Measurements from ENCODE around the gene CHM.

DNA sequence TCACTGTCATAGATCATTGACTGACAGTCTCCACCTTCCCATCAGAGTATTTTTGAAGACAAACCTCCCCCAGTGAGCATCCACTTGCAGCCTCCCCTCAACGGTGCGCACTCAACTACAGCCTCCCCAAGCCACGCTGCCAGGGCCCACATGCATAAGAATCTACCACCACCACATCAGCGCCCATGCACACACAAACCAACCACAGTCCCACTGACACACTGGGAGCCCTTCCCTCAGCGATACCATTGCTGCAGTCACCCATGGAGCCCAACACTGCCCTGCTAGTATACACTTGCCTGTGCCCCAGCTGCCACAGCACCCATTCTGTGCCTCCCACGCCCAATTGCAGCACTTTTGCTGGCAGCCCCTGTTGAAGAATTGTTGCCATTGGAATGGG lies 132.9 kb downstream of the CHM start:
- TF ChIP-seq, protein P1, sequence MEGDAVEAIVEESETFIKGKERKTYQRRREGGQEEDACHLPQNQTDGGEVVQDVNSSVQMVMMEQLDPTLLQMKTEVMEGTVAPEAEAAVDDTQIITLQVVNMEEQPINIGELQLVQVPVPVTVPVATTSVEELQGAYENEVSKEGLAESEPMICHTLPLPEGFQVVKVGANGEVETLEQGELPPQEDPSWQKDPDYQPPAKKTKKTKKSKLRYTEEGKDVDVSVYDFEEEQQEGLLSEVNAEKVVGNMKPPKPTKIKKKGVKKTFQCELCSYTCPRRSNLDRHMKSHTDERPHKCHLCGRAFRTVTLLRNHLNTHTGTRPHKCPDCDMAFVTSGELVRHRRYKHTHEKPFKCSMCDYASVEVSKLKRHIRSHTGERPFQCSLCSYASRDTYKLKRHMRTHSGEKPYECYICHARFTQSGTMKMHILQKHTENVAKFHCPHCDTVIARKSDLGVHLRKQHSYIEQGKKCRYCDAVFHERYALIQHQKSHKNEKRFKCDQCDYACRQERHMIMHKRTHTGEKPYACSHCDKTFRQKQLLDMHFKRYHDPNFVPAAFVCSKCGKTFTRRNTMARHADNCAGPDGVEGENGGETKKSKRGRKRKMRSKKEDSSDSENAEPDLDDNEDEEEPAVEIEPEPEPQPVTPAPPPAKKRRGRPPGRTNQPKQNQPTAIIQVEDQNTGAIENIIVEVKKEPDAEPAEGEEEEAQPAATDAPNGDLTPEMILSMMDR (IDR thresholded peaks at IDR 0.05) = no peak
- no peak for TF ChIP-seq POLR2AphosphoS5 (IDR thresholded peaks at IDR 0.05; ENCODE audit: low read depth, low read length)
- TF ChIP-seq, protein P2, sequence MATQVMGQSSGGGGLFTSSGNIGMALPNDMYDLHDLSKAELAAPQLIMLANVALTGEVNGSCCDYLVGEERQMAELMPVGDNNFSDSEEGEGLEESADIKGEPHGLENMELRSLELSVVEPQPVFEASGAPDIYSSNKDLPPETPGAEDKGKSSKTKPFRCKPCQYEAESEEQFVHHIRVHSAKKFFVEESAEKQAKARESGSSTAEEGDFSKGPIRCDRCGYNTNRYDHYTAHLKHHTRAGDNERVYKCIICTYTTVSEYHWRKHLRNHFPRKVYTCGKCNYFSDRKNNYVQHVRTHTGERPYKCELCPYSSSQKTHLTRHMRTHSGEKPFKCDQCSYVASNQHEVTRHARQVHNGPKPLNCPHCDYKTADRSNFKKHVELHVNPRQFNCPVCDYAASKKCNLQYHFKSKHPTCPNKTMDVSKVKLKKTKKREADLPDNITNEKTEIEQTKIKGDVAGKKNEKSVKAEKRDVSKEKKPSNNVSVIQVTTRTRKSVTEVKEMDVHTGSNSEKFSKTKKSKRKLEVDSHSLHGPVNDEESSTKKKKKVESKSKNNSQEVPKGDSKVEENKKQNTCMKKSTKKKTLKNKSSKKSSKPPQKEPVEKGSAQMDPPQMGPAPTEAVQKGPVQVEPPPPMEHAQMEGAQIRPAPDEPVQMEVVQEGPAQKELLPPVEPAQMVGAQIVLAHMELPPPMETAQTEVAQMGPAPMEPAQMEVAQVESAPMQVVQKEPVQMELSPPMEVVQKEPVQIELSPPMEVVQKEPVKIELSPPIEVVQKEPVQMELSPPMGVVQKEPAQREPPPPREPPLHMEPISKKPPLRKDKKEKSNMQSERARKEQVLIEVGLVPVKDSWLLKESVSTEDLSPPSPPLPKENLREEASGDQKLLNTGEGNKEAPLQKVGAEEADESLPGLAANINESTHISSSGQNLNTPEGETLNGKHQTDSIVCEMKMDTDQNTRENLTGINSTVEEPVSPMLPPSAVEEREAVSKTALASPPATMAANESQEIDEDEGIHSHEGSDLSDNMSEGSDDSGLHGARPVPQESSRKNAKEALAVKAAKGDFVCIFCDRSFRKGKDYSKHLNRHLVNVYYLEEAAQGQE (IDR thresholded peaks at IDR 0.05; ENCODE audit: insufficient read depth in 1 of 2, low read depth in 2 of 2, low read length in 1 of 2) = no peak
- no peak for TF ChIP-seq SIN3A (IDR thresholded peaks at IDR 0.05; ENCODE audit: borderline replicate concordance, insufficient read depth, low read depth, low read length)

Data from Panc1 (cell line).